Skeletal muscle tissue (tissue), 4 donors: ENCODE measurements around the gene HM13. TPM values are rescaled to one million over a fixed set of nuclear protein-coding genes. Genes with fewer than 3 reads are reported as not detected.
"Not testable (repeated sequence)": the region's sequence is repeated elsewhere in the genome, so short reads cannot be mapped to it uniquely, and the experiment has no call there.

Experiments
- H3K27ac ChIP-seq: one replicate; pipeline ENCODE4 v1.7.0; 2013; ENCODE audit warnings: mild to moderate bottlenecking, low read depth, low read length, inconsistent platforms
- H3K27me3 ChIP-seq, 3 donors: one replicate each; pipeline ENCODE4 v1.7.0; 2013; ENCODE audit warnings: low read length in 3 of 3; ENCODE audit not compliant: control insufficient read depth in 3 of 3, insufficient read depth in 3 of 3
- H3K36me3 ChIP-seq, 3 donors: one replicate each; pipeline ENCODE4 v1.7.0; 2013; ENCODE audit warnings: low read length in 3 of 3; ENCODE audit not compliant: control insufficient read depth in 3 of 3, insufficient read depth in 3 of 3
- H3K4me1 ChIP-seq, 3 donors: one replicate each; pipeline ENCODE4 v1.7.0; 2013; ENCODE audit warnings: low read length in 3 of 3, mild to moderate bottlenecking in 3 of 3; ENCODE audit not compliant: control insufficient read depth in 3 of 3, insufficient read depth in 3 of 3
- H3K4me3 ChIP-seq, 3 donors: one replicate each; pipeline ENCODE4 v1.7.0; 2013; ENCODE audit warnings: low read length in 3 of 3
- H3K9ac ChIP-seq, 3 donors: one replicate each; pipeline ENCODE4 v1.7.0; 2013; ENCODE audit warnings: low read length in 3 of 3, mild to moderate bottlenecking in 3 of 3, moderate library complexity in 2 of 3, low read depth in 1 of 3
- H3K9me3 ChIP-seq, 3 donors: one replicate each; pipeline ENCODE4 v1.7.0; 2013; ENCODE audit warnings: low read length in 3 of 3; ENCODE audit not compliant: control insufficient read depth in 3 of 3
- total RNA-seq: library from RNA; depleted of rRNA; stranded (reverse); fragments of >200 nt; gene quantifications from one replicate; pipeline ENCODE4 v1.2.3, GENCODE V29; 2014
- donor health status: Osteomylitis.

HM13 gene
- total RNA-seq, 1 donor from 2014 or later = 30.8 TPM

DNA sequence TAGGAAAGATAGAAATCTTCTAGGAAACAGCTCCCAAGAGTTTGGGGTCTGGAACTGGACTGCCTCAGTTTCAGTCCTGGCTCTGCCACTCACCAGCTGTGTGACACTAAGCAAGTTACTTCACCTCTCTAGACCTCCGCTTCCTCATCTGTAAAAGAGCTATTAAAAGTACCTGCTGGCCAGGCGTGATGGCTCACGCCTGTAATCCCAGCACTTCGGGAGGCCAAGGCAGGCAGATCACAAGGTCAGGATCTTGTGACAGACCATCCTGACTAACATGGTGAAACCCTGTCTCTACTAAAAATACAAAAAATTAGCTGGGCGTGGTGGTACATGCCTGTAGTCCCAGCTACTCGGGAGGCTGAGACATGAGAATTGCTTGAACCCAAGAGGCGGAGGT lies 7.0 kb downstream of the HM13 start:
- Histone ChIP-seq H3K4me1 (peaks cover 24 to 37% (median 27%) of the 10 kb centered on the region in 3 donors), H3K27ac (peak overlapping the region; percentile 21), H3K36me3 (peaks cover 2 to 15% (median 15%) of the 10 kb centered on the region in 3 donors)
- not testable (repeated sequence) for H3K9me3 ChIP-seq, H3K27me3 ChIP-seq, H3K9ac ChIP-seq, H3K4me3 ChIP-seq

- Histone ChIP-seq H3K9ac (no peak overlapping the region), H3K9me3 (no peaks in the 10 kb centered on the region), H3K36me3 (peaks cover 2 to 16% (median 13%) of the 10 kb centered on the region in 3 donors), H3K4me3 (no peak overlapping the region), H3K27me3 (no peaks in the 10 kb centered on the region), H3K4me1 (peaks cover 10 to 23% (median 13%) of the 10 kb centered on the region in 3 donors), H3K27ac (no peak overlapping the region)
Observed at GRCh38 chr20:31522731-31523130, 8.5 kb downstream of the HM13 start.

- H3K4me1 ChIP-seq = peaks cover 9 to 23% (median 13%) of the 10 kb centered on the region in 3 donors
- no peak overlapping the region for H3K4me3 ChIP-seq
- no peak overlapping the region for H3K27ac ChIP-seq
- no peaks in the 10 kb centered on the region for H3K9me3 ChIP-seq
- H3K9ac ChIP-seq = no peak overlapping the region
- no peaks in the 10 kb centered on the region for H3K27me3 ChIP-seq
- H3K36me3 ChIP-seq = peaks cover 7 to 18% (median 16%) of the 10 kb centered on the region in 3 donors
Observed at GRCh38 chr20:31523361-31524283, 9.4 kb downstream of the HM13 start.

DNA sequence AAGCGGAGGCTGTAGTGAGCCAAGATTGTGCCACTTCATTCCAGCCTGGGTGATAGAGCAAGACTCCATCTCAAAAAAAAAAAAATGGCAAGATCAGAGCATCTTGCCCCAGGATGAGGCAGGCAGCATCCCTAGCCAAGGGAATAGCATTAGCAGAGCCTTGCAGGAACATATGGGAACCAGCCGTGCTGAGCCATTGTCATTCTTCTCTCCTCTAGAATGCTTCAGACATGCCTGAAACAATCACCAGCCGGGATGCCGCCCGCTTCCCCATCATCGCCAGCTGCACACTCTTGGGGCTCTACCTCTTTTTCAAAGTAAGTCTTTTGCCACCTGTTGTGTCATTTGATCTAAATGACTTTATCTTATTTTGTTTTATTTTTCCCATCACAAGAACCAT lies 13.0 kb downstream of the HM13 start:
- H3K9ac ChIP-seq = no peak overlapping the region
- peaks cover 10 to 40% (median 21%) of the 10 kb centered on the region in 3 donors for H3K36me3 ChIP-seq
- peaks cover 2 to 5% (median 3%) of the 10 kb centered on the region in 3 donors for H3K4me1 ChIP-seq
- H3K27ac ChIP-seq = no peak overlapping the region
- H3K4me3 ChIP-seq = no peak overlapping the region
- H3K27me3 ChIP-seq = no peaks in the 10 kb centered on the region
- no peaks in the 10 kb centered on the region for H3K9me3 ChIP-seq

GRCh38 chr20:31535298-31535697 lies 21.1 kb downstream of the HM13 start:
- Histone ChIP-seq H3K27ac (no peak overlapping the region), H3K36me3 (peaks cover 48 to 63% (median 61%) of the 10 kb centered on the region in 3 donors), H3K4me1 (peaks cover 0 to 5% (median 2%) of the 10 kb centered on the region in 3 donors), H3K9ac (no peak overlapping the region), H3K4me3 (no peak overlapping the region), H3K27me3 (no peaks in the 10 kb centered on the region), H3K9me3 (no peaks in the 10 kb centered on the region)

DNA sequence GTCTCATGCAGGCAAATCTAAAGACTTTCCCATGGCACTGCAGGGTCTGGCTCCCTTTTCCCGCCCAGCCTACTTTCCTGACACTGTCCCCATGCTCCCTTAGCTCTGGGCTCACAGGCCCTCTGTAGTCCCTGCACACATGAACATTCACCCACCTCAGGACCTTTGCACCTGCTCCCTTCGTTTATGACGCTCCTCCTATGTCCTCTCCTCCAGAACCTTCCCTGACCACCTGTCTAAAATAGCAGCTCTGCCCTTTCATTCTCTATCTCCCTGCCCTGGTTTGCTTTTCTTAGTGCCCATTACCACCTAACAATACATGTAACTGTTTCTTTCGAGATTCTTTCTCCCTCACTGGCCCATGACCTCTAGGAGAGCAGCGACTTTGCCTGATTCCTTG lies 22.3 kb downstream of the HM13 start:
- no peak overlapping the region for H3K27ac ChIP-seq
- no peaks in the 10 kb centered on the region for H3K9me3 ChIP-seq
- no peak overlapping the region for H3K9ac ChIP-seq
- peaks cover 0 to 5% (median 2%) of the 10 kb centered on the region in 3 donors for H3K4me1 ChIP-seq
- H3K4me3 ChIP-seq = no peak overlapping the region
- no peaks in the 10 kb centered on the region for H3K27me3 ChIP-seq
- H3K36me3 ChIP-seq = peaks cover 48 to 59% (median 54%) of the 10 kb centered on the region in 3 donors

DNA sequence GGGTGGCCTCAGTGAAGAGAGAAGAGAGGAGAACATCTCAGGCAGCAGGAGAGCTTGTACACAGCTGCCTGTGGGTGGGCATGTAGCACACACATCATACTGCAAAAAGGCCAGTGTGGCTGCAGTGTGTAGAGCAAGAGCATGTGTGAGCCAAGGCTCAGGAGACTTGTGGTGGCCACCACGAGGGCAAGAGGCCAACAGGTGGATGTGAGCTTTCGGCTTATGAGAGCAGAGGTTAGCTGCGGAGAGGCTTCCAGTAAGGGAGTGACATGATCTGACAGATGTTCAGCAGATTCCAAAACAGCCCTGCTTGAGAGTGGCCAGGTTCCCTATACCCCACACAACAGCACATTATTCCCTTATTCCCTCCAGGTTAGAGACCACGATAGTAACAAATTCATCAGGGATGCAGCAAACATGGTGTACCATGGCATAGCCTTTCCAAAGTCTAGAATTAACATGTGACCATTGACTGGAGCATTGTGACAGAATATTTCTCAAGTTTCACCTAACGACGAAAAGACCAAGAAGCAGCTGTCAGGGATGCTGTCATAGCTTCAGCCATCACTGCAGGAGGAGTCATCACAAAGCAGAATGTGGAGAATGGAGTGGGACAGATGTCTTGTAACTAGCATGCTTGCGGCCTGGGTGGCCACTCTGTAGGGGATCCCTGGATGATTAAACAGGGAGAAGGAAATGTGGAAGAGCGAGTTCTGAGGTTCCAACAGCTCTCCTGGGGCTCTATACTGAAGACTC lies 23.1 kb downstream of the HM13 start:
- H3K36me3 ChIP-seq = peaks cover 52 to 56% (median 53%) of the 10 kb centered on the region in 3 donors
- H3K27ac ChIP-seq = no peak overlapping the region
- no peak overlapping the region for H3K9ac ChIP-seq

GRCh38 chr20:31537890-31538289 lies 23.6 kb downstream of the HM13 start:
- no peak overlapping the region for H3K27ac ChIP-seq

More for the DNA sequence above, 23.1 kb downstream of the HM13 start:
- Histone ChIP-seq H3K4me3 (no peak overlapping the region), H3K27me3 (no peaks in the 10 kb centered on the region), H3K9me3 (no peaks in the 10 kb centered on the region), H3K4me1 (peaks cover 0 to 5% (median 2%) of the 10 kb centered on the region in 3 donors)

GRCh38 chr20:31538326-31538725 lies 24.1 kb downstream of the HM13 start:
- H3K4me1 ChIP-seq = peaks cover 0 to 5% (median 2%) of the 10 kb centered on the region in 3 donors
- H3K27ac ChIP-seq = no peak overlapping the region
- H3K9ac ChIP-seq = no peak overlapping the region
- no peaks in the 10 kb centered on the region for H3K9me3 ChIP-seq
- no peak overlapping the region for H3K4me3 ChIP-seq
- H3K36me3 ChIP-seq = peaks cover 49 to 55% (median 53%) of the 10 kb centered on the region in 3 donors
- H3K27me3 ChIP-seq = no peaks in the 10 kb centered on the region

More at GRCh38 chr20:31537890-31538289, 23.6 kb downstream of the HM13 start:
- H3K27me3 ChIP-seq = no peaks in the 10 kb centered on the region
- no peak overlapping the region for H3K4me3 ChIP-seq
- peaks cover 50 to 54% (median 54%) of the 10 kb centered on the region in 3 donors for H3K36me3 ChIP-seq
- H3K9ac ChIP-seq = no peak overlapping the region
- H3K4me1 ChIP-seq = peaks cover 0 to 5% (median 2%) of the 10 kb centered on the region in 3 donors
- H3K9me3 ChIP-seq = no peaks in the 10 kb centered on the region
